Thyroid gland (tissue), 4 donors: ENCODE measurements around the gene LRRC10. TPM values are rescaled to one million over a fixed set of nuclear protein-coding genes. Genes with fewer than 3 reads are reported as not detected.
"Not testable (repeated sequence)": the region's sequence is repeated elsewhere in the genome, so short reads cannot be mapped to it uniquely, and the experiment has no call there.

ENCODE experiments used
- DNase-seq, 2 donors: peaks; one replicate each; pipeline ENCODE4 v3.0.0-alpha.2; 2019
- H3K27ac ChIP-seq, 3 donors: fragments of 200-600 bp; sonication (generic); 1 replicate in 2 of 3; 2 replicates in 1 of 3; pipeline ENCODE4 v1.5.1; 2016 to 2019; ENCODE audit warnings: mild to moderate bottlenecking in 1 of 3, moderate library complexity in 1 of 3
- H3K27me3 ChIP-seq: fragments of 200-600 bp; sonication (generic); one replicate; pipeline ENCODE4 v1.5.1; 2019
- H3K36me3 ChIP-seq, 2 donors: fragments of 200-600 bp; sonication (generic); one replicate each; pipeline ENCODE4 v1.5.1; 2016 to 2019
- H3K4me1 ChIP-seq, 2 donors: fragments of 200-600 bp; sonication (generic); one replicate each; pipeline ENCODE4 v1.5.1; 2017 to 2019
- H3K4me3 ChIP-seq, 3 donors: fragments of 200-600 bp; sonication (generic); replicated peaks in 1 of 3; 1 replicate in 2 of 3; 2 replicates in 1 of 3; pipeline ENCODE4 v1.5.1; 2016; ENCODE audit warnings: mild to moderate bottlenecking in 1 of 3
- H3K9me3 ChIP-seq: fragments of 200-600 bp; sonication (generic); one replicate; pipeline ENCODE4 v1.5.1; 2017
- CTCF ChIP-seq, 6 experiments: fragments of 200-600 bp in 3 of 6; fragments of 450-650 bp in 3 of 6; sonication (generic) in 3 of 6; IDR thresholded peaks; one replicate each; pipeline ENCODE4 v1.5.1; 2016 to 2019; ENCODE audit warnings: antibody characterized with exemption in 6 of 6, mild to moderate bottlenecking in 2 of 6, inconsistent platforms in 1 of 6, moderate library complexity in 1 of 6
- POLR2A ChIP-seq, 2 donors: fragments of 450-650 bp; IDR thresholded peaks; one replicate each; pipeline ENCODE4 v1.6.1; 2017; ENCODE audit warnings: antibody characterized with exemption in 2 of 2, mild to moderate bottlenecking in 2 of 2, moderate library complexity in 1 of 2
- WGBS, 2 donors: methylation state at CpG; one replicate each; pipeline ENCODE4 v1.1.5; 2017; 5-methylcytosine and 5-hydroxymethylcytosine counted together
- intact Hi-C: fragments of 100-400 bp; cut with DNase I; formaldehyde crosslinking; loops from one replicate; pipeline ENCODE4 v1.15.1; 2023
- total RNA-seq, 4 donors: library from RNA; depleted of rRNA; stranded (reverse); fragments of >200 nt; gene quantifications; one replicate each; pipeline ENCODE4 v1.2.3, GENCODE V29; 2016

LRRC10 gene
- total RNA-seq, 4 donors from 2014 or later, result not detected

DNA sequence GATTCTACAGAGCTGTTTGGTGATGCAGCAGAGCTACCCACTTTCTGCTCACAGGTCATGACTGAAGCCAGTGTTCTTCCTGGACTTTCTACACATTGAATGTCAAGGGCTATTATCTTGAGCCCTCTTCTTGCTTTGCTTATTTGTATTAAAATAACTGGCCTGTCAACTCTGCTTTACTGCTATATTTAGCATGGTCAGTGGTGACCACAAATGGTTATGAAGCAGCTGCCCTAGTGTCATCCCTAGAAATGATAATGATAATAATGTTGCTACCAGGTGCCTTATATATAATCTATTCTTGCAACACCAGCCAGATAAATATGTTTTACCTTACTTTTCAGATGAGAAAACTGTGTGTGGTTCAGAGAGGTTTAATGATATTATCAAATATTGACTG lies 2.6 kb upstream of the LRRC10 start:
- no peak overlapping the region for H3K27ac ChIP-seq
- no peak for DNase-seq
- H3K36me3 ChIP-seq, result no peaks in the 10 kb centered on the region
- TF ChIP-seq CTCF (IDR thresholded peaks at IDR 0.05) (no peak), POLR2A (IDR thresholded peaks at IDR 0.05) (no peak)
- no peaks in the 10 kb centered on the region for H3K27me3 ChIP-seq
- intact Hi-C loops, result no loop called here
- H3K4me3 ChIP-seq, result no peak overlapping the region
- no peaks in the 10 kb centered on the region for H3K9me3 ChIP-seq
- H3K4me1 ChIP-seq, result no peaks in the 10 kb centered on the region

- whole genome bisulfite sequencing, 2 donors, result 87 to 94% methylated on average over 10 to 15 of the region's 15 CpGs
These were observed 581 bp downstream of the LRRC10 start for GRCh38 chr12:69610126-69610525.

GRCh38 chr12:69608114-69608513 lies 2.6 kb downstream of the LRRC10 start:
- H3K9me3 ChIP-seq, result no peaks in the 10 kb centered on the region
- no peak for TF ChIP-seq POLR2A (IDR thresholded peaks at IDR 0.05)
- TF ChIP-seq CTCF (IDR thresholded peaks at IDR 0.05), result no peak
- no peak overlapping the region for H3K27ac ChIP-seq
- H3K4me3 ChIP-seq, result no peak overlapping the region
- H3K27me3 ChIP-seq, result no peaks in the 10 kb centered on the region
- H3K4me1 ChIP-seq, result no peaks in the 10 kb centered on the region
- H3K36me3 ChIP-seq, result no peaks in the 10 kb centered on the region
- DNase-seq, result no peak
- WGBS, 2 donors, result 67 to 77% methylated on average over 2 of the region's 2 CpGs
- intact Hi-C loops, result no loop called here

More at GRCh38 chr12:69610126-69610525, 581 bp downstream of the LRRC10 start:
- no peaks in the 10 kb centered on the region for H3K9me3 ChIP-seq
- H3K36me3 ChIP-seq, result no peaks in the 10 kb centered on the region
- DNase-seq, result no peak
- no peak for TF ChIP-seq CTCF (IDR thresholded peaks at IDR 0.05)
- TF ChIP-seq POLR2A (IDR thresholded peaks at IDR 0.05), result no peak
- intact Hi-C loops, result no loop called here
- no peak overlapping the region for H3K4me3 ChIP-seq
- no peaks in the 10 kb centered on the region for H3K4me1 ChIP-seq
- no peaks in the 10 kb centered on the region for H3K27me3 ChIP-seq
- H3K27ac ChIP-seq, result no peak overlapping the region

DNA sequence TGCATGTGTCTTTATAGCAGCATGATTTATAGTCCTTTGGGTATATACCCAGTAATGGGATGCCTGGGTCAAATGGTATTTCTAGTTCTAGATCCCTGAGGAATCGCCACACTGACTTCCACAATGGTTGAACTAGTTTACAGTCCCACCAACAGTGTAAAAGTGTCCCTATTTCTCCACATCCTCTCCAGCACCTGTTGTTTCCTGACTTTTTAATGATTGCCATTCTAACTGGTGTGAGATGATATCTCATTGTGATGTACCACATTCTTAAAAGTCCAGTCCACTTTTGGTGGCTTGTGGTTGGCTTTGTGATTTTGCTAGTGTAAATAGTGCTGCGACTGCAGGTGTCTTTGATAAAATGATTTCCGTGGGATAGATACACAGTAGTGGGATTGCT lies 6.4 kb downstream of the LRRC10 start:
- H3K4me1 ChIP-seq, H3K27ac ChIP-seq, H3K27me3 ChIP-seq, H3K9me3 ChIP-seq, intact Hi-C loops, H3K4me3 ChIP-seq, DNase-seq: not testable (repeated sequence)
- WGBS, 2 donors, result 96 to 99% methylated on average over 3 of the region's 3 CpGs
- peaks cover 20 to 29% of the 10 kb centered on the region in 2 donors for H3K36me3 ChIP-seq

GRCh38 chr12:69603556-69603955 lies 7.2 kb downstream of the LRRC10 start:
- H3K4me3 ChIP-seq, H3K9me3 ChIP-seq, intact Hi-C loops, H3K27ac ChIP-seq, DNase-seq, H3K4me1 ChIP-seq, H3K27me3 ChIP-seq: not testable (repeated sequence)
- peaks cover 28 to 36% of the 10 kb centered on the region in 2 donors for H3K36me3 ChIP-seq
- WGBS, 2 donors, result 98 to 99% methylated on average over 6 of the region's 6 CpGs

GRCh38 chr12:69602954-69603353 lies 7.8 kb downstream of the LRRC10 start:
- TF ChIP-seq CTCF (IDR thresholded peaks at IDR 0.05) (no peak), POLR2A (IDR thresholded peaks at IDR 0.05) (no peak)
- intact Hi-C loops, result no loop called here
- Histone ChIP-seq H3K9me3 (no peaks in the 10 kb centered on the region), H3K36me3 (peaks cover 34 to 42% of the 10 kb centered on the region in 2 donors), H3K4me3 (no peak overlapping the region), H3K27me3 (no peaks in the 10 kb centered on the region), H3K27ac (no peak overlapping the region), H3K4me1 (no peaks in the 10 kb centered on the region)
- no peak for DNase-seq
